ENCODE results near the gene HK1. TPM values are rescaled to one million over a fixed set of nuclear protein-coding genes. Genes with fewer than 3 reads are reported as not detected.

The HK1 gene
- total and polyA plus RNA-seq, 4 donors = 1.8 to 166 (median 7.4) TPM

DNA sequence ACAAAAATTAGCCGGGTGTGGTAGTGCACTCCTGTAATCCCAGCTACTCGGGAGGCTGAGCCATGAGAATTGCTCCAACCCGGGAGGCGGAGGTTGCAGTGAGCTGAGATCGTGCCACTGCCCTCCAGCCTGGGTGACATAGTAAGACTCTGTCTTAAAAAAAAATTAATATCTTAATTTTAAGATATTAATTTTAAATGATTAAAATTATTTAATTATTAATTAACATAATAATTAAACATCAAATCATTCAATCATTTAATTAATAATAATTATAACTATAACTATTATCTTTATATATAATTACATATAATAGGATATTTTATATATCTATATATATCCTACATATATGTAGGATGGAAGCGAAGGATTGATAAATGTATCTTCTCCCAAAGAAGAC lies 1.8 kb upstream of the HK1 start:
- 92% methylated on average over 6 of the region's 6 CpGs for WGBS
- no peak overlapping the region for H3K27ac ChIP-seq (ENCODE audit: low read depth in 1 of 2, low read length in 2 of 2)
- H3K9ac ChIP-seq (ENCODE audit: low read depth in 1 of 2, low read length in 2 of 2) = no peak overlapping the region
- TF ChIP-seq FOXA2 (IDR thresholded peaks at IDR 0.05) (no peak), RAD21 (IDR thresholded peaks at IDR 0.05) (no peak), JUND (IDR thresholded peaks at IDR 0.05) (no peak), HNF4G (IDR thresholded peaks at IDR 0.05) (no peak), TAF1 (conservative IDR thresholded peaks at IDR 0.05) (no peak), EGR1 (IDR thresholded peaks at IDR 0.05; ENCODE audit: low read depth in 2 of 2) (no peak), YY1 (IDR thresholded peaks at IDR 0.05) (no peak), FOXA1 (IDR thresholded peaks at IDR 0.05) (no peak), NR2F2 (IDR thresholded peaks at IDR 0.05) (no peak)
- TF ChIP-seq, protein P1, sequence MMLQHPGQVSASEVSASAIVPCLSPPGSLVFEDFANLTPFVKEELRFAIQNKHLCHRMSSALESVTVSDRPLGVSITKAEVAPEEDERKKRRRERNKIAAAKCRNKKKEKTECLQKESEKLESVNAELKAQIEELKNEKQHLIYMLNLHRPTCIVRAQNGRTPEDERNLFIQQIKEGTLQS (IDR thresholded peaks at IDR 0.05) = no peak
- TF ChIP-seq, protein P2, sequence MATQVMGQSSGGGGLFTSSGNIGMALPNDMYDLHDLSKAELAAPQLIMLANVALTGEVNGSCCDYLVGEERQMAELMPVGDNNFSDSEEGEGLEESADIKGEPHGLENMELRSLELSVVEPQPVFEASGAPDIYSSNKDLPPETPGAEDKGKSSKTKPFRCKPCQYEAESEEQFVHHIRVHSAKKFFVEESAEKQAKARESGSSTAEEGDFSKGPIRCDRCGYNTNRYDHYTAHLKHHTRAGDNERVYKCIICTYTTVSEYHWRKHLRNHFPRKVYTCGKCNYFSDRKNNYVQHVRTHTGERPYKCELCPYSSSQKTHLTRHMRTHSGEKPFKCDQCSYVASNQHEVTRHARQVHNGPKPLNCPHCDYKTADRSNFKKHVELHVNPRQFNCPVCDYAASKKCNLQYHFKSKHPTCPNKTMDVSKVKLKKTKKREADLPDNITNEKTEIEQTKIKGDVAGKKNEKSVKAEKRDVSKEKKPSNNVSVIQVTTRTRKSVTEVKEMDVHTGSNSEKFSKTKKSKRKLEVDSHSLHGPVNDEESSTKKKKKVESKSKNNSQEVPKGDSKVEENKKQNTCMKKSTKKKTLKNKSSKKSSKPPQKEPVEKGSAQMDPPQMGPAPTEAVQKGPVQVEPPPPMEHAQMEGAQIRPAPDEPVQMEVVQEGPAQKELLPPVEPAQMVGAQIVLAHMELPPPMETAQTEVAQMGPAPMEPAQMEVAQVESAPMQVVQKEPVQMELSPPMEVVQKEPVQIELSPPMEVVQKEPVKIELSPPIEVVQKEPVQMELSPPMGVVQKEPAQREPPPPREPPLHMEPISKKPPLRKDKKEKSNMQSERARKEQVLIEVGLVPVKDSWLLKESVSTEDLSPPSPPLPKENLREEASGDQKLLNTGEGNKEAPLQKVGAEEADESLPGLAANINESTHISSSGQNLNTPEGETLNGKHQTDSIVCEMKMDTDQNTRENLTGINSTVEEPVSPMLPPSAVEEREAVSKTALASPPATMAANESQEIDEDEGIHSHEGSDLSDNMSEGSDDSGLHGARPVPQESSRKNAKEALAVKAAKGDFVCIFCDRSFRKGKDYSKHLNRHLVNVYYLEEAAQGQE (IDR thresholded peaks at IDR 0.05) = no peak
- TF ChIP-seq, protein P3, sequence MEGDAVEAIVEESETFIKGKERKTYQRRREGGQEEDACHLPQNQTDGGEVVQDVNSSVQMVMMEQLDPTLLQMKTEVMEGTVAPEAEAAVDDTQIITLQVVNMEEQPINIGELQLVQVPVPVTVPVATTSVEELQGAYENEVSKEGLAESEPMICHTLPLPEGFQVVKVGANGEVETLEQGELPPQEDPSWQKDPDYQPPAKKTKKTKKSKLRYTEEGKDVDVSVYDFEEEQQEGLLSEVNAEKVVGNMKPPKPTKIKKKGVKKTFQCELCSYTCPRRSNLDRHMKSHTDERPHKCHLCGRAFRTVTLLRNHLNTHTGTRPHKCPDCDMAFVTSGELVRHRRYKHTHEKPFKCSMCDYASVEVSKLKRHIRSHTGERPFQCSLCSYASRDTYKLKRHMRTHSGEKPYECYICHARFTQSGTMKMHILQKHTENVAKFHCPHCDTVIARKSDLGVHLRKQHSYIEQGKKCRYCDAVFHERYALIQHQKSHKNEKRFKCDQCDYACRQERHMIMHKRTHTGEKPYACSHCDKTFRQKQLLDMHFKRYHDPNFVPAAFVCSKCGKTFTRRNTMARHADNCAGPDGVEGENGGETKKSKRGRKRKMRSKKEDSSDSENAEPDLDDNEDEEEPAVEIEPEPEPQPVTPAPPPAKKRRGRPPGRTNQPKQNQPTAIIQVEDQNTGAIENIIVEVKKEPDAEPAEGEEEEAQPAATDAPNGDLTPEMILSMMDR (IDR thresholded peaks at IDR 0.05; ENCODE audit: low read depth, low read length, missing input control) = no peak
- no peaks in the 10 kb centered on the region for H3K27me3 ChIP-seq (ENCODE audit: control insufficient read depth in 4 of 4, insufficient read depth in 4 of 4, low read length in 3 of 4)
- no peaks in the 10 kb centered on the region for H3K9me3 ChIP-seq (ENCODE audit: control insufficient read depth in 4 of 4, low read length in 3 of 4)
- no peaks in the 10 kb centered on the region for H3K36me3 ChIP-seq (ENCODE audit: control insufficient read depth in 4 of 4, insufficient read depth in 3 of 4, low read depth in 1 of 4, low read length in 3 of 4)
- H3K4me1 ChIP-seq (ENCODE audit: control insufficient read depth in 4 of 4, insufficient read depth in 4 of 4, low read length in 3 of 4) = peaks cover 0 to 3% (median 0%) of the 10 kb centered on the region in 4 donors
- DNase-seq (ENCODE audit: low spot score) = no peak
- no peak overlapping the region for H3K4me3 ChIP-seq (ENCODE audit: low read depth in 1 of 3, low read length in 3 of 3)

GRCh38 chr10:69279110-69279509 lies 814 bp downstream of the HK1 start:
- no peak overlapping the region for H3K27ac ChIP-seq (ENCODE audit: low read depth in 1 of 2, low read length in 2 of 2)
- no peak overlapping the region for H3K4me3 ChIP-seq (ENCODE audit: low read depth in 1 of 3, low read length in 3 of 3)
- H3K4me1 ChIP-seq (ENCODE audit: control insufficient read depth in 4 of 4, insufficient read depth in 4 of 4, low read length in 3 of 4) = peaks cover 0 to 3% (median 0%) of the 10 kb centered on the region in 4 donors
- TF ChIP-seq JUND (IDR thresholded peaks at IDR 0.05) = no peak
- TF ChIP-seq, protein P3 (IDR thresholded peaks at IDR 0.05; ENCODE audit: low read depth, low read length, missing input control) = no peak
- no peaks in the 10 kb centered on the region for H3K9me3 ChIP-seq (ENCODE audit: control insufficient read depth in 4 of 4, low read length in 3 of 4)
- H3K9ac ChIP-seq (ENCODE audit: low read depth in 1 of 2, low read length in 2 of 2) = no peak overlapping the region
- no peak for DNase-seq (ENCODE audit: low spot score)
- WGBS = 83% methylated on average over 2 of the region's 2 CpGs
- no peaks in the 10 kb centered on the region for H3K27me3 ChIP-seq (ENCODE audit: control insufficient read depth in 4 of 4, insufficient read depth in 4 of 4, low read length in 3 of 4)
- no peaks in the 10 kb centered on the region for H3K36me3 ChIP-seq (ENCODE audit: control insufficient read depth in 4 of 4, insufficient read depth in 3 of 4, low read depth in 1 of 4, low read length in 3 of 4)

Data from liver (tissue), 9 donors.